IMR-90 (cell line): ENCODE measurements around the gene WWC2. TPM values are rescaled to one million over a fixed set of nuclear protein-coding genes. Genes with fewer than 3 reads are reported as not detected.

Experiments
- ATAC-seq: fragments of 200-7000 bp; cut with Tn5 transposase; 2 replicates; pipeline ENCODE4 v1.9.1; 2020; ENCODE audit warnings: low read depth, mild to moderate bottlenecking, moderate library complexity
- BruUV-seq: library from RNA; stranded (reverse); fragments of 400-500 nt; replicated peaks from 2 replicates; lab custom pipeline; 2021; lab: Mats Ljungman, UMichigan
- CTCF ChIA-PET: fragments of 300-600 bp; formaldehyde crosslinking; extraction: SDS; loops from one replicate; lab custom pipeline; 2021; ENCODE audit warnings: antibody characterized with exemption; lab: Yijun Ruan, JAX
- POLR2A ChIA-PET: fragments of 300-600 bp; sonication (Branson Sonifier 250); formaldehyde crosslinking; loops from one replicate; lab custom pipeline; 2022; ENCODE audit warnings: antibody characterized with exemption; ENCODE audit not compliant: unreplicated experiment; lab: Charles Lee
- DNase-seq: peaks from one replicate; pipeline ENCODE4 v3.0.0; 2013
- H2AFZ ChIP-seq: replicated peaks from 2 replicates; pipeline ENCODE3; 2013; ENCODE audit warnings: low read length, mild to moderate bottlenecking; ENCODE audit not compliant: poor library complexity
- H2AK5ac ChIP-seq: 2 replicates; pipeline ENCODE4 v1.6.1; 2013; ENCODE audit warnings: low read depth, low read length, inconsistent platforms
- H2AK9ac ChIP-seq: replicated peaks from 2 replicates; pipeline ENCODE3; 2013; ENCODE audit warnings: mild to moderate bottlenecking, low read depth, low read length, moderate library complexity; ENCODE audit not compliant: poor library complexity
- H2BK120ac ChIP-seq: 2 replicates; pipeline ENCODE4 v1.6.1; 2013; ENCODE audit warnings: low read depth, low read length, inconsistent platforms
- H2BK15ac ChIP-seq: 3 replicates; pipeline ENCODE4 v1.6.1; 2013; ENCODE audit warnings: low read depth, low read length, inconsistent platforms
- H2BK20ac ChIP-seq: 2 replicates; pipeline ENCODE4 v1.6.1; 2013; ENCODE audit warnings: low read depth, mild to moderate bottlenecking, inconsistent platforms, low read length, moderate library complexity
- H2BK5ac ChIP-seq: 2 replicates; pipeline ENCODE4 v1.6.1; 2013; ENCODE audit warnings: mild to moderate bottlenecking, low read depth, low read length, inconsistent platforms; ENCODE audit not compliant: poor library complexity, severe bottlenecking
- H3K14ac ChIP-seq: replicated peaks from 2 replicates; pipeline ENCODE4 v1.6.1; 2013; ENCODE audit warnings: low read depth, low read length, inconsistent platforms
- H3K18ac ChIP-seq: 2 replicates; pipeline ENCODE4 v1.6.1; 2013; ENCODE audit warnings: low read depth, low read length, control low read depth
- H3K23ac ChIP-seq: 2 replicates; pipeline ENCODE4 v1.6.1; 2013; ENCODE audit warnings: low read depth, low read length, inconsistent platforms
- H3K27ac ChIP-seq: 2 replicates; pipeline ENCODE4 v1.5.1; 2013; ENCODE audit warnings: mild to moderate bottlenecking, control low read depth, low read length; ENCODE audit not compliant: insufficient read depth
- H3K27me3 ChIP-seq: 2 replicates; pipeline ENCODE4 v1.6.1; 2013; ENCODE audit warnings: low read length; ENCODE audit not compliant: control insufficient read depth, insufficient read depth
- H3K36me3 ChIP-seq: 2 replicates; pipeline ENCODE4 v1.6.1; 2013; ENCODE audit warnings: low read length, mixed read lengths; ENCODE audit not compliant: control insufficient read depth, insufficient read depth
- H3K4ac ChIP-seq: 2 replicates; pipeline ENCODE4 v1.6.1; 2013; ENCODE audit warnings: low read depth, low read length, inconsistent platforms
- H3K4me1 ChIP-seq: 2 replicates; pipeline ENCODE4 v1.6.1; 2013; ENCODE audit warnings: low read length, mixed read lengths; ENCODE audit not compliant: control insufficient read depth, insufficient read depth
- H3K4me2 ChIP-seq: 2 replicates; pipeline ENCODE4 v1.6.1; 2013; ENCODE audit warnings: low read depth, mild to moderate bottlenecking, control low read depth, low read length, moderate library complexity
- H3K4me3 ChIP-seq: 2 replicates; pipeline ENCODE4 v1.5.1; 2013; ENCODE audit warnings: low read depth, mild to moderate bottlenecking, control low read depth, low read length, moderate library complexity; ENCODE audit not compliant: insufficient read depth
- H3K56ac ChIP-seq: 2 replicates; pipeline ENCODE4 v1.6.1; 2013; ENCODE audit warnings: low read length, inconsistent platforms; ENCODE audit not compliant: insufficient read depth; ENCODE audit errors: extremely low read depth
- H3K79me1 ChIP-seq, 2 experiments: 2 replicates each; pipeline ENCODE4 v1.6.1; 2013; ENCODE audit warnings: low read length in 2 of 2, inconsistent platforms in 1 of 2, low read depth in 1 of 2
- H3K9ac ChIP-seq: 2 replicates; pipeline ENCODE4 v1.6.1; 2013; ENCODE audit warnings: low read depth, low read length, control low read depth
- H3K9me1 ChIP-seq: 2 replicates; pipeline ENCODE4 v1.6.1; 2013; ENCODE audit warnings: low read length, inconsistent platforms; ENCODE audit not compliant: insufficient read depth
- H3K9me3 ChIP-seq: 2 replicates; pipeline ENCODE4 v1.6.1; 2013; ENCODE audit warnings: low read length; ENCODE audit not compliant: control insufficient read depth, insufficient read depth
- H4K20me1 ChIP-seq: 2 replicates; pipeline ENCODE4 v1.6.1; 2013; ENCODE audit warnings: low read length, inconsistent platforms; ENCODE audit not compliant: insufficient read depth
- H4K5ac ChIP-seq: 2 replicates; pipeline ENCODE4 v1.6.1; 2013; ENCODE audit warnings: mild to moderate bottlenecking, low read depth, low read length, control low read depth
- H4K8ac ChIP-seq, 2 experiments: 2 replicates each; pipeline ENCODE4 v1.6.1; 2013; ENCODE audit warnings: low read depth in 2 of 2, low read length in 2 of 2, control low read depth in 1 of 2, inconsistent platforms in 1 of 2
- H4K91ac ChIP-seq: 2 replicates; pipeline ENCODE4 v1.6.1; 2013; ENCODE audit warnings: low read depth, low read length, inconsistent platforms; ENCODE audit not compliant: insufficient read depth
- BHLHE40 ChIP-seq: fragments of 150-350 bp; IDR thresholded peaks from 2 replicates; pipeline ENCODE4 v1.6.1; 2016; ENCODE audit warnings: mild to moderate bottlenecking, low read depth, low read length
- CEBPB ChIP-seq: IDR thresholded peaks from 2 replicates; pipeline ENCODE4 v1.6.1; 2012; ENCODE audit warnings: low read depth, low read length, improper control_type of control experiment
- CHD1 ChIP-seq: IDR thresholded peaks from 2 replicates; pipeline ENCODE4 v1.6.1; 2012; ENCODE audit warnings: low read depth, low read length, improper control_type of control experiment
- CTCF ChIP-seq: conservative IDR thresholded peaks from 2 replicates; pipeline ENCODE4 v1.5.1; 2012; ENCODE audit warnings: mild to moderate bottlenecking, low read depth, low read length, improper control_type of control experiment
- ELK1 ChIP-seq: fragments of 150-350 bp; IDR thresholded peaks from 2 replicates; pipeline ENCODE4 v1.6.1; 2016; ENCODE audit warnings: low read depth, mild to moderate bottlenecking, low read length, moderate library complexity, borderline replicate concordance
- FOS ChIP-seq: fragments of 150-350 bp; IDR thresholded peaks from 2 replicates; pipeline ENCODE4 v1.6.1; 2016; ENCODE audit warnings: low read depth, low read length
- MAFK ChIP-seq: IDR thresholded peaks from 2 replicates; pipeline ENCODE4 v1.6.1; 2012; ENCODE audit warnings: low read depth, low read length, improper control_type of control experiment
- MAZ ChIP-seq: IDR thresholded peaks from 2 replicates; pipeline ENCODE4 v1.6.1; 2012; ENCODE audit warnings: low read depth, mild to moderate bottlenecking, low read length, improper control_type of control experiment, moderate library complexity, borderline replicate concordance
- MXI1 ChIP-seq: IDR thresholded peaks from 2 replicates; pipeline ENCODE4 v1.6.1; 2012; ENCODE audit warnings: low read depth, mild to moderate bottlenecking, low read length, moderate library complexity, borderline replicate concordance
- NFE2L2 ChIP-seq: fragments of 150-350 bp; IDR thresholded peaks from 2 replicates; pipeline ENCODE4 v1.6.1; 2016; ENCODE audit warnings: low read depth, mild to moderate bottlenecking, low read length
- POLR2A ChIP-seq: IDR thresholded peaks from 2 replicates; pipeline ENCODE4 v1.6.1; 2012; ENCODE audit warnings: mild to moderate bottlenecking, low read depth, low read length
- RAD21 ChIP-seq: IDR thresholded peaks from 2 replicates; pipeline ENCODE4 v1.6.1; 2012; ENCODE audit warnings: low read length, improper control_type of control experiment
- RCOR1 ChIP-seq: IDR thresholded peaks from 2 replicates; pipeline ENCODE4 v1.6.1; 2012; ENCODE audit warnings: mild to moderate bottlenecking, low read length, improper control_type of control experiment; ENCODE audit not compliant: insufficient replicate concordance
- RFX5 ChIP-seq: IDR thresholded peaks from 2 replicates; pipeline ENCODE4 v1.8.0; 2012; ENCODE audit warnings: low read depth, mild to moderate bottlenecking, low read length, moderate library complexity
- SMC3 ChIP-seq: fragments of 150-350 bp; IDR thresholded peaks from 2 replicates; pipeline ENCODE4 v1.6.1; 2016; ENCODE audit warnings: low read depth, mild to moderate bottlenecking, antibody characterized with exemption, low read length, moderate library complexity
- USF2 ChIP-seq: fragments of 150-350 bp; IDR thresholded peaks from 2 replicates; pipeline ENCODE4 v1.6.1; 2017; ENCODE audit warnings: mild to moderate bottlenecking, antibody characterized with exemption, low read length, low read depth
- WGBS, 2 experiments: methylation state at CpG; one replicate each; pipeline versions ENCODE4 v1.1.5 to v1.1.7; 2013; ENCODE audit warnings: missing lambda C conversion rate in 2 of 2; ENCODE audit not compliant: insufficient read length in 1 of 2; ENCODE audit errors: extremely low coverage in 2 of 2; 5-methylcytosine and 5-hydroxymethylcytosine counted together
- dilution Hi-C: fragments of 300-500 bp; cut with HindIII; formaldehyde crosslinking; loops from one replicate; pipeline ENCODE4 v1.14.3; 2018; ENCODE audit warnings: low sequenced_read_pairs; ENCODE audit not compliant: unreplicated experiment
- in situ Hi-C: fragments of 300-500 bp; cut with MboI; formaldehyde crosslinking; loops from 3 replicates; pipeline ENCODE4 v1.14.3; 2019; ENCODE audit warnings: low sequenced_read_pairs, inconsistent platforms, mixed read lengths
- intact Hi-C: fragments of 100-400 bp; cut with micrococcal nuclease; formaldehyde crosslinking; loops from 2 replicates; pipeline ENCODE4 v1.10.0; 2022
- polyA plus RNA-seq, 3 experiments: library from polyadenylated mRNA; depleted of rRNA; stranded (reverse); fragments of >200 nt; gene quantifications; 2 replicates each; pipeline ENCODE4 v1.2.3, GENCODE V29; 2012; ENCODE audit warnings: low replicate concordance in 1 of 3
- total RNA-seq: library from RNA; depleted of rRNA; stranded (reverse); fragments of >200 nt; gene quantifications from 2 replicates; pipeline ENCODE4 v1.2.3, GENCODE V29; 2012

WWC2 gene
- total and polyA plus RNA-seq, 2 of the 4 experiments (the other 2 are of a cell fraction) = 26.6 to 27.4 TPM

- POLR2A ChIA-PET = no interaction called here
- Histone ChIP-seq H3K4me1 (peaks cover 8% of the 10 kb centered on the region), H3K18ac (no peak overlapping the region), H2AK5ac (no peak overlapping the region), H2BK15ac (no peak overlapping the region), H4K20me1 (peaks cover 48% of the 10 kb centered on the region), H3K27me3 (no peaks in the 10 kb centered on the region), H3K4ac (no peak overlapping the region), H4K5ac (no peak overlapping the region), H3K4me3 (no peak overlapping the region), H3K9me3 (no peaks in the 10 kb centered on the region), H3K36me3 (no peaks in the 10 kb centered on the region), H2AFZ (no peak overlapping the region), H3K23ac (no peak overlapping the region), H3K56ac (no peak overlapping the region), H4K91ac (no peak overlapping the region), H3K9ac (no peak overlapping the region), H3K79me1 (peaks cover 26 to 60% of the 10 kb centered on the region in 2 experiments), H3K4me2 (no peak overlapping the region), H3K14ac (no peak overlapping the region), H4K8ac (no peak overlapping the region), H3K9me1 (peaks cover 8% of the 10 kb centered on the region), H2BK120ac (no peak overlapping the region), H3K27ac (no peak overlapping the region), H2BK5ac (no peak overlapping the region), H2AK9ac (no peak overlapping the region), H2BK20ac (no peak overlapping the region)
- in situ Hi-C loops (no loop called here), dilution Hi-C loops (no loop called here), intact Hi-C loops (no loop called here)
- TF ChIP-seq POLR2A (no peak), USF2 (no peak), BHLHE40 (no peak), FOS (no peak), ELK1 (no peak), CEBPB (no peak), MAZ (no peak), MXI1 (no peak), NFE2L2 (no peak), CHD1 (no peak), SMC3 (no peak), MAFK (no peak), RFX5 (no peak), CTCF (no peak), RCOR1 (no peak), RAD21 (no peak)
- DNase-seq (no peak), ATAC-seq (no peak)
- WGBS, 2 experiments = no CpG with 5 or more reads among the region's 3 CpGs
- BruUV-seq = no TSS peak
- CTCF ChIA-PET = no interaction called here
These were observed 48.1 kb downstream of the WWC2 start for GRCh38 chr4:183147196-183147595.
